Measurements from ENCODE around the gene CD4.
"Not testable (repeated sequence)": the region's sequence is repeated elsewhere in the genome, so short reads cannot be mapped to it uniquely, and the experiment has no call there.

Gene CD4

GRCh38 chr12:6852651-6853354 lies 63.5 kb downstream of the CD4 start:
- Mint-ChIP-seq H3K36me3 (ENCODE audit: low read depth) (peaks cover 41% of the 10 kb centered on the region), H3K4me3 (peak overlapping the region; percentile 87), H3K4me1 (ENCODE audit: low read depth) (peaks cover 32% of the 10 kb centered on the region), H3K27me3 (ENCODE audit: low read depth) (no peaks in the 10 kb centered on the region), H3K9me3 (no peaks in the 10 kb centered on the region), H3K27ac (peak overlapping the region; percentile 93)
- DNase-seq (ENCODE audit: low spot score) = peak; percentile 70

GRCh38 chr12:6853626-6854025 lies 64.3 kb downstream of the CD4 start:
- no peak for DNase-seq (ENCODE audit: low spot score)
- peak overlapping the region; percentile 93 for H3K27ac Mint-ChIP-seq
- H3K9me3 Mint-ChIP-seq = no peaks in the 10 kb centered on the region
- peaks cover 41% of the 10 kb centered on the region for H3K36me3 Mint-ChIP-seq (ENCODE audit: low read depth)
- H3K4me1 Mint-ChIP-seq (ENCODE audit: low read depth) = peaks cover 32% of the 10 kb centered on the region
- H3K4me3 Mint-ChIP-seq = peak overlapping the region; percentile 87
- no peaks in the 10 kb centered on the region for H3K27me3 Mint-ChIP-seq (ENCODE audit: low read depth)

- Mint-ChIP-seq H3K4me3 (peak overlapping the region; percentile 87), H3K27ac (no peak overlapping the region)
These were observed 64.7 kb downstream of the CD4 start for GRCh38 chr12:6854036-6854435.

GRCh38 chr12:6855322-6855721 lies 66.0 kb downstream of the CD4 start:
- H3K4me1 Mint-ChIP-seq (ENCODE audit: low read depth) = peaks cover 18% of the 10 kb centered on the region
- no peak overlapping the region for H3K27ac Mint-ChIP-seq
- peaks cover 35% of the 10 kb centered on the region for H3K36me3 Mint-ChIP-seq (ENCODE audit: low read depth)
- no peak overlapping the region for H3K4me3 Mint-ChIP-seq
- H3K9me3 Mint-ChIP-seq = no peaks in the 10 kb centered on the region
- DNase-seq (ENCODE audit: low spot score) = no peak
- no peaks in the 10 kb centered on the region for H3K27me3 Mint-ChIP-seq (ENCODE audit: low read depth)

More at GRCh38 chr12:6854036-6854435, 64.7 kb downstream of the CD4 start:
- no peaks in the 10 kb centered on the region for H3K27me3 Mint-ChIP-seq (ENCODE audit: low read depth)
- peaks cover 39% of the 10 kb centered on the region for H3K36me3 Mint-ChIP-seq (ENCODE audit: low read depth)
- no peak for DNase-seq (ENCODE audit: low spot score)
- peaks cover 29% of the 10 kb centered on the region for H3K4me1 Mint-ChIP-seq (ENCODE audit: low read depth)
- H3K9me3 Mint-ChIP-seq = no peaks in the 10 kb centered on the region

- peaks cover 57% of the 10 kb centered on the region for H3K36me3 Mint-ChIP-seq (ENCODE audit: low read depth)
These were observed 69.5 kb downstream of the CD4 start for GRCh38 chr12:6858799-6859198.

GRCh38 chr12:6860116-6860515 lies 70.8 kb downstream of the CD4 start:
- Mint-ChIP-seq H3K4me3 (no peak overlapping the region), H3K27me3 (ENCODE audit: low read depth) (no peaks in the 10 kb centered on the region), H3K27ac (no peak overlapping the region), H3K9me3 (no peaks in the 10 kb centered on the region), H3K4me1 (ENCODE audit: low read depth) (peaks cover 2% of the 10 kb centered on the region), H3K36me3 (ENCODE audit: low read depth) (peaks cover 60% of the 10 kb centered on the region)
- no peak for DNase-seq (ENCODE audit: low spot score)

More at GRCh38 chr12:6858799-6859198, 69.5 kb downstream of the CD4 start:
- peaks cover 6% of the 10 kb centered on the region for H3K4me1 Mint-ChIP-seq (ENCODE audit: low read depth)
- no peaks in the 10 kb centered on the region for H3K27me3 Mint-ChIP-seq (ENCODE audit: low read depth)
- H3K4me3 Mint-ChIP-seq = no peak overlapping the region
- H3K27ac Mint-ChIP-seq = no peak overlapping the region
- no peaks in the 10 kb centered on the region for H3K9me3 Mint-ChIP-seq
- DNase-seq (ENCODE audit: low spot score) = no peak

GRCh38 chr12:6860942-6861341 lies 71.6 kb downstream of the CD4 start:
- no peak overlapping the region for H3K27ac Mint-ChIP-seq
- no peak for DNase-seq (ENCODE audit: low spot score)
- H3K36me3 Mint-ChIP-seq (ENCODE audit: low read depth) = peaks cover 63% of the 10 kb centered on the region
- peaks cover 2% of the 10 kb centered on the region for H3K4me1 Mint-ChIP-seq (ENCODE audit: low read depth)
- no peak overlapping the region for H3K4me3 Mint-ChIP-seq
- no peaks in the 10 kb centered on the region for H3K27me3 Mint-ChIP-seq (ENCODE audit: low read depth)
- H3K9me3 Mint-ChIP-seq = no peaks in the 10 kb centered on the region

GRCh38 chr12:6861391-6861790 lies 72.1 kb downstream of the CD4 start:
- Mint-ChIP-seq H3K27me3 (ENCODE audit: low read depth) (no peaks in the 10 kb centered on the region), H3K4me3 (no peak overlapping the region), H3K9me3 (no peaks in the 10 kb centered on the region), H3K36me3 (ENCODE audit: low read depth) (peaks cover 64% of the 10 kb centered on the region), H3K27ac (no peak overlapping the region), H3K4me1 (ENCODE audit: low read depth) (peaks cover 4% of the 10 kb centered on the region)
- no peak for DNase-seq (ENCODE audit: low spot score)

GRCh38 chr12:6863033-6863432 lies 73.7 kb downstream of the CD4 start:
- Mint-ChIP-seq H3K36me3 (ENCODE audit: low read depth) (peaks cover 53% of the 10 kb centered on the region), H3K4me1 (ENCODE audit: low read depth) (peaks cover 7% of the 10 kb centered on the region), H3K4me3 (no peak overlapping the region), H3K27me3 (ENCODE audit: low read depth) (no peaks in the 10 kb centered on the region), H3K9me3 (no peaks in the 10 kb centered on the region), H3K27ac (peak overlapping the region; percentile 58)
- DNase-seq (ENCODE audit: low spot score) = no peak

GRCh38 chr12:6863586-6864321 lies 74.4 kb downstream of the CD4 start:
- Mint-ChIP-seq H3K9me3 (no peaks in the 10 kb centered on the region), H3K36me3 (ENCODE audit: low read depth) (peaks cover 58% of the 10 kb centered on the region), H3K27ac (peak overlapping the region; percentile 58), H3K4me3 (no peak overlapping the region), H3K4me1 (ENCODE audit: low read depth) (peaks cover 13% of the 10 kb centered on the region), H3K27me3 (ENCODE audit: low read depth) (no peaks in the 10 kb centered on the region)
- DNase-seq (ENCODE audit: low spot score) = no peak

- Mint-ChIP-seq H3K4me1 (ENCODE audit: low read depth) (peaks cover 28% of the 10 kb centered on the region), H3K36me3 (ENCODE audit: low read depth) (peaks cover 71% of the 10 kb centered on the region), H3K4me3 (peak overlapping the region; percentile 30)
These were observed 76.0 kb downstream of the CD4 start for GRCh38 chr12:6865307-6865706.

GRCh38 chr12:6866163-6866919 lies 77.0 kb downstream of the CD4 start:
- Mint-ChIP-seq H3K27me3 (ENCODE audit: low read depth) (no peaks in the 10 kb centered on the region), H3K9me3 (no peaks in the 10 kb centered on the region), H3K27ac (no peak overlapping the region), H3K4me3 (peak overlapping the region; percentile 92), H3K36me3 (ENCODE audit: low read depth) (peaks cover 70% of the 10 kb centered on the region), H3K4me1 (ENCODE audit: low read depth) (peaks cover 37% of the 10 kb centered on the region)
- no peak for DNase-seq (ENCODE audit: low spot score)

More at GRCh38 chr12:6865307-6865706, 76.0 kb downstream of the CD4 start:
- H3K9me3 Mint-ChIP-seq; H3K27me3 Mint-ChIP-seq (ENCODE audit: low read depth); H3K27ac Mint-ChIP-seq; DNase-seq (ENCODE audit: low spot score): not testable (repeated sequence)

- no peaks in the 10 kb centered on the region for H3K27me3 Mint-ChIP-seq (ENCODE audit: low read depth)
- H3K9me3 Mint-ChIP-seq = no peaks in the 10 kb centered on the region
- DNase-seq (ENCODE audit: low spot score) = no peak
- H3K36me3 Mint-ChIP-seq (ENCODE audit: low read depth) = peaks cover 70% of the 10 kb centered on the region
- peak overlapping the region; percentile 92 for H3K4me3 Mint-ChIP-seq
- peaks cover 42% of the 10 kb centered on the region for H3K4me1 Mint-ChIP-seq (ENCODE audit: low read depth)
- H3K27ac Mint-ChIP-seq = peak overlapping the region; percentile 92
These were observed 77.6 kb downstream of the CD4 start for GRCh38 chr12:6866920-6867412.
